ENCODE results near the gene RAB5B.

DNA sequence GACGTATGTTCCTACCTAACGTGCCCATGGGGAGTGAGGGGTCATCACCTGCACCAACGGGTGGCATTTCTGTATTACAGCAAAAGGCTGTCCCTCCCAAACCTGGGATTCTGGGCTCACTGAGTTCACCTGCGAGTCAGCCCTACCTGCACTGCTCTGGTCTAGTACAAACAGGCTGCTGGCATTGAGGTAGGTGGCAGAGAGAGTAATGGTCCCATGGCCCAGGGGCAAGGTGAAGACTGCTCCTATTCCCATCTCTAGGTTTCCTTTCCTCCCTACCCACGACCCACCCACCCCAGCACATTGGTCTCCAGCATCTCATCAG, 23.6 kb downstream of the RAB5B start:
- TF ChIP-seq, protein P1, sequence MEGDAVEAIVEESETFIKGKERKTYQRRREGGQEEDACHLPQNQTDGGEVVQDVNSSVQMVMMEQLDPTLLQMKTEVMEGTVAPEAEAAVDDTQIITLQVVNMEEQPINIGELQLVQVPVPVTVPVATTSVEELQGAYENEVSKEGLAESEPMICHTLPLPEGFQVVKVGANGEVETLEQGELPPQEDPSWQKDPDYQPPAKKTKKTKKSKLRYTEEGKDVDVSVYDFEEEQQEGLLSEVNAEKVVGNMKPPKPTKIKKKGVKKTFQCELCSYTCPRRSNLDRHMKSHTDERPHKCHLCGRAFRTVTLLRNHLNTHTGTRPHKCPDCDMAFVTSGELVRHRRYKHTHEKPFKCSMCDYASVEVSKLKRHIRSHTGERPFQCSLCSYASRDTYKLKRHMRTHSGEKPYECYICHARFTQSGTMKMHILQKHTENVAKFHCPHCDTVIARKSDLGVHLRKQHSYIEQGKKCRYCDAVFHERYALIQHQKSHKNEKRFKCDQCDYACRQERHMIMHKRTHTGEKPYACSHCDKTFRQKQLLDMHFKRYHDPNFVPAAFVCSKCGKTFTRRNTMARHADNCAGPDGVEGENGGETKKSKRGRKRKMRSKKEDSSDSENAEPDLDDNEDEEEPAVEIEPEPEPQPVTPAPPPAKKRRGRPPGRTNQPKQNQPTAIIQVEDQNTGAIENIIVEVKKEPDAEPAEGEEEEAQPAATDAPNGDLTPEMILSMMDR (IDR thresholded peaks at IDR 0.05; ENCODE audit: low read length), result no peak
- TF ChIP-seq EZH2 (IDR thresholded peaks at IDR 0.05; ENCODE audit: borderline replicate concordance, low read length), result no peak

Data from OCI-LY1 (cell line).